ENCODE measurements around the gene CYP4F12. TPM values are rescaled to one million over a fixed set of nuclear protein-coding genes. Genes with fewer than 3 reads are reported as not detected.

The CYP4F12 gene
- total RNA-seq, 1 donor from 2014 or later: 1.0 TPM

DNA sequence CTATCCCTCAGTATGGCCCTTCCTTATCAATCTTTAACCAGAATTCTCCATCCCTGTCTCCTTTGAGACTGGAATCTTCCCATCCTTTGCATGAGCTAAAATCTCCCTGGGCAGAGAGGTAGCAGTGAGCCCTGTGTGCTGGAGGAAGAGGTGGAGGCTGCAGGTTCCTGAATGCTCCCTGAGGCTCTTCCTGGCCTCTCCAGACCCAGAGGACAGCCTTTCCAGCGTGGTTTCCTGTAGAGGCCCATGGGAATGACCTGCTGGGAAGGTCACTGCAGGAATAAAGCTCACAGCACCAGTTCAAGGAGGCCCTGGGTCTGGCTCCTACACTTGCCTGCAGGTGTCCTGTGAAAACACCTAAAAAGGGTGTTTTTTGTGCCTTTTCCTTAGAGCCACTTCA lies 59.5 kb downstream of the CYP4F12 start:
- no peak overlapping the region for H3K4me3 ChIP-seq (ENCODE audit: low read length in 3 of 3)
- no peaks in the 10 kb centered on the region for H3K4me1 ChIP-seq (ENCODE audit: control insufficient read depth in 3 of 3, insufficient read depth in 3 of 3, low read length in 3 of 3)
- peaks cover 0 to 5% (median 3%) of the 10 kb centered on the region in 3 donors for H3K9me3 ChIP-seq (ENCODE audit: control insufficient read depth in 3 of 3, low read length in 3 of 3)
- H3K36me3 ChIP-seq (ENCODE audit: control insufficient read depth in 3 of 3, insufficient read depth in 3 of 3, low read length in 3 of 3): no peaks in the 10 kb centered on the region
- H3K9ac ChIP-seq (ENCODE audit: low read depth in 1 of 3, low read length in 3 of 3): no peak overlapping the region
- no peak overlapping the region for H3K27ac ChIP-seq (ENCODE audit: low read depth, low read length)
- H3K27me3 ChIP-seq (ENCODE audit: control insufficient read depth in 3 of 3, insufficient read depth in 3 of 3, low read length in 3 of 3): peaks cover 0 to 4% (median 0%) of the 10 kb centered on the region in 3 donors

DNA sequence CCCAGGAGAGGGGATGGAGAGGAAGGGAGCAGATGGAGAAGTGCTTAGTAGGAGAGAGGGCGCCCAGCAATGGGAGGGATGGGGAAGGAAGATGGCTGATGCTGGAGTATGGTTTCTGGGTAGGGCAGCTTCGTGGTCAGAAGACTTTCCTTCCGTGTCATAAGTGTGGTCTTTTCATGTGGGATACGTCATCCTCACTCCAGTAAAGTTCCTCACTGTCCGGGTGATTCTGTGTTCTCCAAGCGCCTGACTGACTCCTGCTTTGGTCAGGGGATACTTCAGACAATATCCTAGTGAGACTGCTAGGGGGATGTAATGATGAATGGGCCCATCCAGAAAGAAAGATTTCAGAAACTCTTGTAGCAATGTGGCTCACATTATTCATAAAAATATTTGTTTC lies 61.0 kb downstream of the CYP4F12 start:
- H3K4me1 ChIP-seq (ENCODE audit: control insufficient read depth in 3 of 3, insufficient read depth in 3 of 3, low read length in 3 of 3): no peaks in the 10 kb centered on the region
- no peak overlapping the region for H3K9ac ChIP-seq (ENCODE audit: low read depth in 1 of 3, low read length in 3 of 3)
- H3K27ac ChIP-seq (ENCODE audit: low read depth, low read length): no peak overlapping the region

DNA sequence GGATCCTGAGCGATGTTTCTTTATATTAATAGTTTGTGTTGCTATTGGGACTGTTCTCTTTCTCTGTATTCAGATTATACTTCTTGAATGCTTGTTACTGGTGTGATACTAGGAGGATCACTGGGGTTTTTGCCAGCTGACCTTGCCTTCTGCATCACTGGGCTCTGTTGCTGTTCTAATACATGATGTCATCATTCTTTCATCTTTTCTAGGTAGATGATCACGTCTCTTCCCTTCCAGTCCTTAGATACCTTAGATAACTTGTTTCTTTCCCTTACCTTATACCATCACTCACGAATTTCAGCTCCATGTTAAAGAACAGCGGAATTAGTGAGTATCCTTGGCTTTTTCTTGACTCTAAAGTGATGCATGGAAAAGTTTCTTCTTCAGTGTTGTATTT lies 64.8 kb downstream of the CYP4F12 start, which contains the start of gene OR10H3:
OR10H3 (plus strand) TSS at position 264 of the 400 bp plus-strand sequence. CDS start 3,408 bp downstream, outside the sequence.
- Histone ChIP-seq H3K27ac (ENCODE audit: low read depth, low read length) (no peak within 1 kb of the TSS), H3K9ac (ENCODE audit: low read depth in 1 of 3, low read length in 3 of 3) (no peak within 1 kb of the TSS), H3K36me3 (ENCODE audit: control insufficient read depth in 3 of 3, insufficient read depth in 3 of 3, low read length in 3 of 3) (no peaks in the 10 kb centered on the region), H3K27me3 (ENCODE audit: control insufficient read depth in 3 of 3, insufficient read depth in 3 of 3, low read length in 3 of 3) (peaks cover 0 to 4% (median 0%) of the 10 kb centered on the region in 3 donors), H3K4me1 (ENCODE audit: control insufficient read depth in 3 of 3, insufficient read depth in 3 of 3, low read length in 3 of 3) (no peaks in the 10 kb centered on the region), H3K9me3 (ENCODE audit: control insufficient read depth in 3 of 3, low read length in 3 of 3) (peaks cover 9 to 14% (median 9%) of the 10 kb centered on the region in 3 donors), H3K4me3 (ENCODE audit: low read length in 3 of 3) (no peak within 1 kb of the TSS)

More for the DNA sequence above, 61.0 kb downstream of the CYP4F12 start:
- peaks cover 0 to 4% (median 0%) of the 10 kb centered on the region in 3 donors for H3K27me3 ChIP-seq (ENCODE audit: control insufficient read depth in 3 of 3, insufficient read depth in 3 of 3, low read length in 3 of 3)
- peaks cover 0 to 3% (median under 1%) of the 10 kb centered on the region in 3 donors for H3K9me3 ChIP-seq (ENCODE audit: control insufficient read depth in 3 of 3, low read length in 3 of 3)
- no peaks in the 10 kb centered on the region for H3K36me3 ChIP-seq (ENCODE audit: control insufficient read depth in 3 of 3, insufficient read depth in 3 of 3, low read length in 3 of 3)
- no peak overlapping the region for H3K4me3 ChIP-seq (ENCODE audit: low read length in 3 of 3)

DNA sequence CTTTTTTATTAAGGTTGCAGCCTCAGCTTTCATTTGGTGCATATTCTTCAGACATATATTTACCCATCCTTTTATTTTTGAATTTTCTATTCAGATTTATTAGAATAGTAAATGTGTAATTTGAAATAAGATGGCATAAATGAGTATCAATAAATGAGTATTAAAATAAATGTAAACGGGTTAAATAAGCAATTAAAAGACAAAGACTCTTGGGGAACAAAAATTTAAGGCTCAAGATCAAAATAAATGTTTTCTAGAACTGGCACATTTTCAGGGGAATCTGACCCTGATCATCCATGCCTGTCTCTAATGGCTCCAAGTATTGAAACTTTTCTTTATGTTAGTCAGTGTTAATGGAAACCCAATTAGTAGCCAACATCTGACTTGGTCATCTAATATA lies 67.9 kb downstream of the CYP4F12 start:
- Histone ChIP-seq H3K9ac (ENCODE audit: low read depth in 1 of 3, low read length in 3 of 3) (no peak overlapping the region), H3K9me3 (ENCODE audit: control insufficient read depth in 3 of 3, low read length in 3 of 3) (peaks cover 9 to 14% (median 9%) of the 10 kb centered on the region in 3 donors), H3K36me3 (ENCODE audit: control insufficient read depth in 3 of 3, insufficient read depth in 3 of 3, low read length in 3 of 3) (no peaks in the 10 kb centered on the region), H3K4me3 (ENCODE audit: low read length in 3 of 3) (no peak overlapping the region), H3K4me1 (ENCODE audit: control insufficient read depth in 3 of 3, insufficient read depth in 3 of 3, low read length in 3 of 3) (no peaks in the 10 kb centered on the region), H3K27ac (ENCODE audit: low read depth, low read length) (no peak overlapping the region), H3K27me3 (ENCODE audit: control insufficient read depth in 3 of 3, insufficient read depth in 3 of 3, low read length in 3 of 3) (peaks cover 0 to 4% (median 0%) of the 10 kb centered on the region in 3 donors)

Other genes with a start within 250 kb of the CYP4F12 start
- gene WIZ, start 223.1 kb upstream of the CYP4F12 start, total RNA-seq: 3.7 TPM
- gene RASAL3, start 208.5 kb upstream of the CYP4F12 start, total RNA-seq: 0.52 TPM
- gene PGLYRP2, start 193.6 kb upstream of the CYP4F12 start, total RNA-seq: not detected
- gene CYP4F22, start 164.6 kb upstream of the CYP4F12 start, total RNA-seq: not detected
- not detected for gene CYP4F8, start 57.9 kb upstream of the CYP4F12 start, total RNA-seq
- gene CYP4F3, start 32.2 kb upstream of the CYP4F12 start, total RNA-seq: 0.52 TPM
- gene OR10H2, start 54.9 kb downstream of the CYP4F12 start, total RNA-seq: not detected
- not detected for gene OR10H3, start 64.9 kb downstream of the CYP4F12 start, total RNA-seq
- gene OR10H5, start 114.6 kb downstream of the CYP4F12 start, total RNA-seq: not detected
- gene OR10H1, start 142.6 kb downstream of the CYP4F12 start, total RNA-seq: not detected
- not detected for gene CYP4F2, start 225.0 kb downstream of the CYP4F12 start, total RNA-seq